Immature natural killer cell (primary cell): ENCODE data around the gene ZNF800. TPM values are rescaled to one million over a fixed set of nuclear protein-coding genes. Genes with fewer than 3 reads are reported as not detected.

Experiments used
- DNase-seq, 3 donors: peaks; one replicate each; pipeline ENCODE4 v3.0.0; 2022; ENCODE audit warnings: mixed read lengths in 1 of 3
- H3K27ac Mint-ChIP-seq, 6 donors: one replicate each; pipeline ENCODE4 v1.8.0; 2020; ENCODE audit warnings: mixed read lengths in 6 of 6, mild to moderate bottlenecking in 5 of 6, inconsistent platforms in 4 of 6, moderate library complexity in 3 of 6
- H3K27me3 Mint-ChIP-seq, 3 donors: one replicate each; pipeline ENCODE4 v1.8.0; 2020 to 2021; ENCODE audit warnings: low read depth in 3 of 3, mild to moderate bottlenecking in 3 of 3, mixed read lengths in 3 of 3, moderate library complexity in 3 of 3, inconsistent platforms in 1 of 3
- H3K36me3 Mint-ChIP-seq, 3 donors: one replicate each; pipeline ENCODE4 v1.8.0; 2020; ENCODE audit warnings: mixed read lengths in 3 of 3, inconsistent platforms in 2 of 3, mild to moderate bottlenecking in 2 of 3
- H3K4me1 Mint-ChIP-seq, 2 donors: one replicate each; pipeline ENCODE4 v1.8.0; 2020; ENCODE audit warnings: inconsistent platforms in 2 of 2, mild to moderate bottlenecking in 2 of 2, mixed read lengths in 2 of 2, moderate library complexity in 1 of 2
- H3K4me3 Mint-ChIP-seq, 5 donors: one replicate each; pipeline ENCODE4 v1.8.0; 2020; ENCODE audit warnings: mild to moderate bottlenecking in 5 of 5, mixed read lengths in 5 of 5, inconsistent platforms in 3 of 5, moderate library complexity in 3 of 5
- H3K9me3 Mint-ChIP-seq, 6 donors: one replicate each; pipeline ENCODE4 v1.8.0; 2020; ENCODE audit warnings: mild to moderate bottlenecking in 6 of 6, mixed read lengths in 6 of 6, inconsistent platforms in 4 of 6, moderate library complexity in 3 of 6
- polyA plus RNA-seq, 3 donors: library from polyadenylated mRNA; unstranded; fragments of 300-500 nt; fragmentation: Illumina TruSeq; gene quantifications; one replicate each; pipeline ENCODE4 v1.2.3, GENCODE V29; 2021

Gene ZNF800
- polyA plus RNA-seq, 3 donors from 2014 or later, result 32.6 to 67.8 (median 33.4) TPM

GRCh38 chr7:127382301-127383085 is 10.0 kb downstream of the ZNF800 start:
- DNase-seq, result no peak
- Mint-ChIP-seq H3K27me3 (no peaks in the 10 kb centered on the region), H3K9me3 (no peaks in the 10 kb centered on the region), H3K27ac (peak overlapping the region in 4 of 6 donors; percentile 18 to 78 (median 60)), H3K4me3 (peak overlapping the region in 4 of 5 donors; percentile 1 to 46 (median 19)), H3K4me1 (peaks cover 70 to 94% of the 10 kb centered on the region in 2 donors), H3K36me3 (peaks cover 5 to 9% (median 8%) of the 10 kb centered on the region in 3 donors)

- peak overlapping the region in 4 of 5 donors; percentile 42 to 63 (median 50) for H3K4me3 Mint-ChIP-seq
Measured at GRCh38 chr7:127380479-127380878, 12.0 kb downstream of the ZNF800 start.

GRCh38 chr7:127379642-127380041 is 12.9 kb downstream of the ZNF800 start:
- Mint-ChIP-seq H3K36me3 (peaks cover 4 to 11% (median 5%) of the 10 kb centered on the region in 3 donors), H3K27ac (peak overlapping the region in 5 of 6 donors; percentile 9 to 71 (median 34)), H3K27me3 (no peaks in the 10 kb centered on the region), H3K9me3 (no peaks in the 10 kb centered on the region), H3K4me3 (peak overlapping the region in 4 of 5 donors; percentile 6 to 46 (median 21)), H3K4me1 (peaks cover 67 to 92% of the 10 kb centered on the region in 2 donors)
- no peak for DNase-seq

More at GRCh38 chr7:127380479-127380878, 12.0 kb downstream of the ZNF800 start:
- DNase-seq, result no peak
- Mint-ChIP-seq H3K36me3 (peaks cover 5 to 9% (median 8%) of the 10 kb centered on the region in 3 donors), H3K4me1 (peaks cover 73 to 94% of the 10 kb centered on the region in 2 donors), H3K27me3 (no peaks in the 10 kb centered on the region), H3K27ac (peak overlapping the region; percentile 9 to 80 (median 30)), H3K9me3 (no peaks in the 10 kb centered on the region)

- no peaks in the 10 kb centered on the region for H3K9me3 Mint-ChIP-seq
- no peak for DNase-seq
- H3K27me3 Mint-ChIP-seq, result no peaks in the 10 kb centered on the region
- peak overlapping the region in 1 of 5 donors; percentile 39 for H3K4me3 Mint-ChIP-seq
- peaks cover 69 to 89% of the 10 kb centered on the region in 2 donors for H3K4me1 Mint-ChIP-seq
- peak overlapping the region in 2 of 6 donors; percentile 17 to 57 for H3K27ac Mint-ChIP-seq
- peaks cover 5 to 19% (median 8%) of the 10 kb centered on the region in 3 donors for H3K36me3 Mint-ChIP-seq
Measured at GRCh38 chr7:127378537-127378936, 14.0 kb downstream of the ZNF800 start.

- Mint-ChIP-seq H3K4me3 (no peak overlapping the region), H3K27me3 (no peaks in the 10 kb centered on the region), H3K36me3 (peaks cover 5 to 22% (median 10%) of the 10 kb centered on the region in 3 donors), H3K9me3 (no peaks in the 10 kb centered on the region), H3K27ac (peak overlapping the region in 3 of 6 donors; percentile 26 to 69 (median 48)), H3K4me1 (peaks cover 60 to 86% of the 10 kb centered on the region in 2 donors)
- DNase-seq, result no peak
Measured at GRCh38 chr7:127377425-127377824, 15.1 kb downstream of the ZNF800 start.

- no peaks in the 10 kb centered on the region for H3K9me3 Mint-ChIP-seq
- H3K4me1 Mint-ChIP-seq, result peaks cover 47 to 80% of the 10 kb centered on the region in 2 donors
- peaks cover under 1 to 19% (median 7%) of the 10 kb centered on the region in 3 donors for H3K36me3 Mint-ChIP-seq
- no peak overlapping the region for H3K4me3 Mint-ChIP-seq
- no peak overlapping the region for H3K27ac Mint-ChIP-seq
- DNase-seq, result no peak
- H3K27me3 Mint-ChIP-seq, result no peaks in the 10 kb centered on the region
Measured at GRCh38 chr7:127375631-127376030, 16.9 kb downstream of the ZNF800 start.

- H3K9me3 Mint-ChIP-seq, result no peaks in the 10 kb centered on the region
- H3K27ac Mint-ChIP-seq, result no peak overlapping the region
- no peak overlapping the region for H3K4me3 Mint-ChIP-seq
- peaks cover 0 to 4% (median 0%) of the 10 kb centered on the region in 3 donors for H3K36me3 Mint-ChIP-seq
- DNase-seq, result no peak
- peaks cover 15% of the 10 kb centered on the region in 2 donors for H3K4me1 Mint-ChIP-seq
- H3K27me3 Mint-ChIP-seq, result no peaks in the 10 kb centered on the region
Measured at GRCh38 chr7:127367679-127368078, 24.8 kb downstream of the ZNF800 start.

- peaks cover 0 to 4% (median 0%) of the 10 kb centered on the region in 3 donors for H3K36me3 Mint-ChIP-seq
- H3K4me1 Mint-ChIP-seq, result peaks cover 10 to 15% of the 10 kb centered on the region in 2 donors
- DNase-seq, result no peak
- no peak overlapping the region for H3K4me3 Mint-ChIP-seq
- peak overlapping the region in 1 of 6 donors; percentile 51 for H3K27ac Mint-ChIP-seq
- H3K9me3 Mint-ChIP-seq, result no peaks in the 10 kb centered on the region
- H3K27me3 Mint-ChIP-seq, result no peaks in the 10 kb centered on the region
Measured at GRCh38 chr7:127366680-127367079, 25.8 kb downstream of the ZNF800 start.

GRCh38 chr7:127365957-127366315 is 26.6 kb downstream of the ZNF800 start:
- DNase-seq, result no peak
- no peak overlapping the region for H3K4me3 Mint-ChIP-seq
- H3K27ac Mint-ChIP-seq, result no peak overlapping the region
- peaks cover 2 to 13% of the 10 kb centered on the region in 2 donors for H3K4me1 Mint-ChIP-seq
- H3K9me3 Mint-ChIP-seq, result no peaks in the 10 kb centered on the region
- no peaks in the 10 kb centered on the region for H3K27me3 Mint-ChIP-seq
- H3K36me3 Mint-ChIP-seq, result peaks cover 0 to 4% (median 0%) of the 10 kb centered on the region in 3 donors

- Mint-ChIP-seq H3K27me3 (no peaks in the 10 kb centered on the region), H3K27ac (peak overlapping the region in 3 of 6 donors; percentile 9 to 18 (median 11)), H3K36me3 (peaks cover 0 to 4% (median 0%) of the 10 kb centered on the region in 3 donors), H3K9me3 (no peaks in the 10 kb centered on the region), H3K4me3 (no peak overlapping the region), H3K4me1 (peaks cover 0 to 13% of the 10 kb centered on the region in 2 donors)
- DNase-seq, result no peak
Measured at GRCh38 chr7:127365164-127365956, 27.1 kb downstream of the ZNF800 start.

GRCh38 chr7:127362364-127363027 is 30.0 kb downstream of the ZNF800 start:
- H3K4me3 Mint-ChIP-seq, result no peak overlapping the region

GRCh38 chr7:127361736-127362135 is 30.8 kb downstream of the ZNF800 start:
- Mint-ChIP-seq H3K4me3 (no peak overlapping the region), H3K36me3 (peaks cover 0 to 3% (median 0%) of the 10 kb centered on the region in 3 donors), H3K27ac (no peak overlapping the region), H3K4me1 (peaks cover 8 to 29% of the 10 kb centered on the region in 2 donors), H3K9me3 (no peaks in the 10 kb centered on the region), H3K27me3 (no peaks in the 10 kb centered on the region)
- no peak for DNase-seq

More at GRCh38 chr7:127362364-127363027, 30.0 kb downstream of the ZNF800 start:
- Mint-ChIP-seq H3K36me3 (no peaks in the 10 kb centered on the region), H3K9me3 (no peaks in the 10 kb centered on the region), H3K27ac (no peak overlapping the region), H3K4me1 (peaks cover 8 to 22% of the 10 kb centered on the region in 2 donors), H3K27me3 (no peaks in the 10 kb centered on the region)
- no peak for DNase-seq

GRCh38 chr7:127359011-127359410 is 33.5 kb downstream of the ZNF800 start:
- H3K9me3 Mint-ChIP-seq, result no peaks in the 10 kb centered on the region
- DNase-seq, result no peak
- peaks cover 18 to 54% of the 10 kb centered on the region in 2 donors for H3K4me1 Mint-ChIP-seq
- H3K27ac Mint-ChIP-seq, result peak overlapping the region in 1 of 6 donors; percentile 63
- H3K36me3 Mint-ChIP-seq, result peaks cover 0 to 6% (median 3%) of the 10 kb centered on the region in 3 donors
- no peaks in the 10 kb centered on the region for H3K27me3 Mint-ChIP-seq
- no peak overlapping the region for H3K4me3 Mint-ChIP-seq
